WERI-Rb-1 (cell line): ENCODE results near the gene SUSD4.

Source experiments
- DNase-seq: peaks from one replicate; pipeline ENCODE4 v3.0.0-alpha.2; 2020
- H3K27ac ChIP-seq: fragments of 250-450 bp; sonication (Bioruptor Pico); 2 replicates; pipeline ENCODE4 v1.5.1; 2020; ENCODE audit warnings: mild to moderate bottlenecking, moderate library complexity
- H3K27me3 ChIP-seq: fragments of 250-450 bp; sonication (Bioruptor Pico); 2 replicates; pipeline ENCODE4 v1.5.1; 2021; ENCODE audit warnings: mild to moderate bottlenecking, low read depth, moderate library complexity; ENCODE audit not compliant: insufficient read depth, severe bottlenecking
- H3K36me3 ChIP-seq: fragments of 250-450 bp; sonication (Bioruptor Pico); 2 replicates; pipeline ENCODE4 v1.5.1; 2020; ENCODE audit warnings: mild to moderate bottlenecking, moderate library complexity
- H3K4me3 ChIP-seq: 2 replicates; pipeline ENCODE4 v1.5.1; 2011; ENCODE audit warnings: low read depth, mild to moderate bottlenecking, control low read depth, low read length
- H3K9me3 ChIP-seq: fragments of 250-450 bp; sonication (Bioruptor Pico); 2 replicates; pipeline ENCODE4 v1.5.1; 2021; ENCODE audit warnings: mild to moderate bottlenecking, moderate library complexity; ENCODE audit not compliant: severe bottlenecking
- CTCF ChIP-seq: IDR thresholded peaks from 2 replicates; pipeline ENCODE4 v1.5.1; 2011; ENCODE audit warnings: low read depth, mild to moderate bottlenecking, control low read depth, inconsistent platforms, low read length

Gene SUSD4

GRCh38 chr1:223212441-223212840 lies 151.5 kb downstream of the SUSD4 start:
- H3K27ac ChIP-seq = no peak overlapping the region
- H3K4me3 ChIP-seq = no peak overlapping the region
- no peaks in the 10 kb centered on the region for H3K36me3 ChIP-seq
- no peaks in the 10 kb centered on the region for H3K27me3 ChIP-seq
- H3K9me3 ChIP-seq = no peaks in the 10 kb centered on the region
- peak; percentile 47 for DNase-seq
- no peak for TF ChIP-seq CTCF

- DNase-seq = no peak
Measured at GRCh38 chr1:223211323-223211985, 152.5 kb downstream of the SUSD4 start.

GRCh38 chr1:223210788-223211120 lies 153.2 kb downstream of the SUSD4 start:
- no peak overlapping the region for H3K27ac ChIP-seq
- no peak for DNase-seq
- no peak overlapping the region for H3K4me3 ChIP-seq
- no peaks in the 10 kb centered on the region for H3K36me3 ChIP-seq
- H3K9me3 ChIP-seq = no peaks in the 10 kb centered on the region
- TF ChIP-seq CTCF = no peak
- H3K27me3 ChIP-seq = no peaks in the 10 kb centered on the region

More at GRCh38 chr1:223211323-223211985, 152.5 kb downstream of the SUSD4 start:
- Histone ChIP-seq H3K27me3 (no peaks in the 10 kb centered on the region), H3K4me3 (no peak overlapping the region), H3K9me3 (no peaks in the 10 kb centered on the region), H3K36me3 (no peaks in the 10 kb centered on the region), H3K27ac (no peak overlapping the region)
- TF ChIP-seq CTCF = no peak

- Histone ChIP-seq H3K4me3 (no peak overlapping the region), H3K36me3 (no peaks in the 10 kb centered on the region), H3K27ac (no peak overlapping the region), H3K9me3 (no peaks in the 10 kb centered on the region), H3K27me3 (no peaks in the 10 kb centered on the region)
- DNase-seq = no peak
- TF ChIP-seq CTCF = no peak
Measured at GRCh38 chr1:223209992-223210787, 153.8 kb downstream of the SUSD4 start.

GRCh38 chr1:223209293-223209898 lies 154.6 kb downstream of the SUSD4 start:
- no peaks in the 10 kb centered on the region for H3K27me3 ChIP-seq
- H3K9me3 ChIP-seq = no peaks in the 10 kb centered on the region
- H3K36me3 ChIP-seq = no peaks in the 10 kb centered on the region
- no peak overlapping the region for H3K27ac ChIP-seq
- no peak overlapping the region for H3K4me3 ChIP-seq
- no peak for DNase-seq
- TF ChIP-seq CTCF = no peak
